ENCODE results near the gene SH3BP4. TPM values are rescaled to one million over a fixed set of nuclear protein-coding genes. Genes with fewer than 3 reads are reported as not detected.
A peak's percentile ranks its signal among the peaks of the same experiment; 100 is the strongest.

The SH3BP4 gene
- total RNA-seq, 1 donor from 2014 or later: 44.1 TPM

- no peak for DNase-seq (ENCODE audit: low spot score in 2 of 2, unreplicated experiment in 2 of 2)
- Mint-ChIP-seq H3K27me3 (ENCODE audit: low read depth) (no peaks in the 10 kb centered on the region), H3K4me3 (no peak overlapping the region), H3K27ac (no peak overlapping the region), H3K36me3 (no peaks in the 10 kb centered on the region), H3K4me1 (peaks cover 27% of the 10 kb centered on the region), H3K9me3 (no peaks in the 10 kb centered on the region)
- TF ChIP-seq CTCF (IDR thresholded peaks at IDR 0.05; ENCODE audit: unreplicated experiment): no peak
Observed at GRCh38 chr2:235092433-235093223, 140.8 kb downstream of the SH3BP4 start.

GRCh38 chr2:235094457-235094856, 142.6 kb downstream of the SH3BP4 start:
- Mint-ChIP-seq H3K27me3 (ENCODE audit: low read depth) (no peaks in the 10 kb centered on the region), H3K9me3 (no peaks in the 10 kb centered on the region), H3K4me3 (no peak overlapping the region), H3K36me3 (no peaks in the 10 kb centered on the region), H3K27ac (no peak overlapping the region), H3K4me1 (peaks cover 27% of the 10 kb centered on the region)
- DNase-seq (ENCODE audit: low spot score in 2 of 2, unreplicated experiment in 2 of 2): no peak
- no peak for TF ChIP-seq CTCF (IDR thresholded peaks at IDR 0.05; ENCODE audit: unreplicated experiment)

- Mint-ChIP-seq H3K27ac (no peak overlapping the region), H3K4me1 (peaks cover 33% of the 10 kb centered on the region), H3K9me3 (no peaks in the 10 kb centered on the region), H3K36me3 (no peaks in the 10 kb centered on the region), H3K4me3 (no peak overlapping the region), H3K27me3 (ENCODE audit: low read depth) (no peaks in the 10 kb centered on the region)
- no peak for TF ChIP-seq CTCF (IDR thresholded peaks at IDR 0.05; ENCODE audit: unreplicated experiment)
- DNase-seq (ENCODE audit: low spot score in 2 of 2, unreplicated experiment in 2 of 2): no peak
Observed at GRCh38 chr2:235095569-235095968, 143.8 kb downstream of the SH3BP4 start.

GRCh38 chr2:235096447-235096846, 144.6 kb downstream of the SH3BP4 start:
- Mint-ChIP-seq H3K36me3 (no peaks in the 10 kb centered on the region), H3K9me3 (no peaks in the 10 kb centered on the region), H3K27ac (no peak overlapping the region), H3K4me1 (peaks cover 33% of the 10 kb centered on the region), H3K27me3 (ENCODE audit: low read depth) (no peaks in the 10 kb centered on the region), H3K4me3 (no peak overlapping the region)
- TF ChIP-seq CTCF (IDR thresholded peaks at IDR 0.05; ENCODE audit: unreplicated experiment): no peak
- DNase-seq (ENCODE audit: low spot score in 2 of 2, unreplicated experiment in 2 of 2): no peak

- Mint-ChIP-seq H3K27me3 (ENCODE audit: low read depth) (no peaks in the 10 kb centered on the region), H3K4me3 (no peak overlapping the region), H3K4me1 (peaks cover 33% of the 10 kb centered on the region), H3K27ac (peak overlapping the region; percentile 89), H3K36me3 (no peaks in the 10 kb centered on the region), H3K9me3 (no peaks in the 10 kb centered on the region)
- TF ChIP-seq CTCF (IDR thresholded peaks at IDR 0.05; ENCODE audit: unreplicated experiment): no peak
- DNase-seq (ENCODE audit: low spot score in 2 of 2, unreplicated experiment in 2 of 2): no peak
Observed at GRCh38 chr2:235097196-235097595, 145.4 kb downstream of the SH3BP4 start.
